GM21825 (cell line): ENCODE measurements around the gene POGZ.
"Not testable (repeated sequence)": the region's sequence is repeated elsewhere in the genome, so short reads cannot be mapped to it uniquely, and the experiment has no call there.

Experiments
- ATAC-seq: cut with Tn5 transposase; IDR thresholded peaks from one replicate; pipeline ENCODE4 v1.9.1; 2021; ENCODE audit warnings: mild to moderate bottlenecking, moderate library complexity; ENCODE audit not compliant: unreplicated experiment

POGZ gene

DNA sequence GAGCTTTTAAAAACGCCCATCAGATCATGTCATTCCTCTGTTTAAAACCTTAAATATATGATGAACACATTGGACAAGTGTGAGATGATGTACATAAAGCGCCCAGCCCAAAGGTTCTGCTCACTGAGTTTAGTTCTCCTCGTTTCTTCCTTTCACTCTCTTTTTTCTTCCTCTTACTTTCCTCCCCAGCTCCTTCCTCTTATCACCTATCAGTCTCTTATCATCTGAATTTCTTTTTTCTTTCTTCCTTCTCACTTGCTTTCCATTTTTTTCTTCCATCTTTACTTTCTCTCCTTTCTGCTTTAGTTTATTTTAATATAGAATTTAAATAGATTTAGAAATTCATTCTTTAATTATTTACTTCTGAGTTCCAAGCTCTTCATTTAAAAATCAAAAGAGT, 17.8 kb upstream of the POGZ start:
- ATAC-seq = no peak

DNA sequence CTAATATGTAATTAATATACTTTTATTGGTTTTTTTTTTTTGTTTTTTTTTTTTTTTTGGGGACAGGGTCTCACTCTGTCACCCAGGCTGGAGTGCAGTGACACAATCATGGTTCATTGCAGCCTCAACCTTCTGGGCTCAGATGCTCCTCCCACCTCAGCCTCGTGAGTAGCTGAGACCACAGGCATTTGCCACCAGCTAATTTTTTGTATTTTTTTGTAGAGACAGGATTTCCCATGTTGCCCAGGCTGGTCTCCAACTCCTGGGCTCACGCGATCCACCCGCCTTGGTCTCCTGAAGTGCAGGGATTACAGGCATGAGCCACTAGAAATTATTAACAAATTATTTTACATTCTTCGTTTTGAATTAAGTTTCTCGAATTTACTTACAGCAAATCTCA, 16.8 kb upstream of the POGZ start:
- ATAC-seq = no peak

- peak; percentile 70 for ATAC-seq
These were observed 15.9 kb upstream of the POGZ start for GRCh38 chr1:151475175-151475574.

- peak; percentile 8 for ATAC-seq
These were observed 15.5 kb upstream of the POGZ start for GRCh38 chr1:151474745-151475144.

- no peak for ATAC-seq
These were observed 13.8 kb upstream of the POGZ start for GRCh38 chr1:151472856-151473731.

DNA sequence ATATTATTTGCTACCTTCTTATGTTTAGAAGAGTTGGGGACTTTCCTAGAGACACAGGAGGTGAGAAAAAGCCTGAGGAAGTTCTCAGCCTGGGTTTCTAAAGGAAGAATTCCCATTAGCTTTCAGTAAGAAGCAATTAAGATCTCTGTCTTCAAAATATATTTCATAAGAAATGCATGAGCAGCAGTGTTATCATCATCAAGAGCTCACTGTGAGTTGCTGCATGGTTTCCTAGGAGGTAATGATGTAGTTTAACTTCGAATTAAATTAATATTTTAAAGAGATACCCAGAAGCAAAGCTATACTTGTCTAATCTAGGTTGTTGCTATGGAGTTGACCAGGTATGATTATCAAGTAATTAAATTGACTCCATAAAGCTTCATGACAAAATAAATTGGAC, 5.7 kb upstream of the POGZ start:
- no peak for ATAC-seq

DNA sequence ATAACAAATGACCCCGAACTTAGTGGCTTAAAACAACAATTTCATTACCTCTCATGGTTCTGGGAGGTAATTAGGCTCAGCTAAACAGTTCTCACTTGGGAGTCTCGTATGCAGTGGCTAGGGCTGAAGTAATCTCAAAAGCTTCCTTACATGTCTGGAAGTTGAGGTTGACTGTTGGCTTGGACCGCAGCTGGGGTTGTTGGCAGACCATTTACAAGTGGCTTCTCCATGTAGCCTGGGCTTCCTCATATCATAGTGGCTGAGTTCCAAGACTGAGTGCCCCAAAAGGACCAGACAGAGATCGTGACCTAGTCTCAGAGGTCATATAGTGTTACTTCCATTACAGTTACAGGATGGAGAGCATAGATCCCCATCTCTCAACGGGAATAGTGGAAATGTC, 2.4 kb upstream of the POGZ start:
- no peak for ATAC-seq

GRCh38 chr1:151458802-151459330, 428 bp downstream of the POGZ start:
- ATAC-seq = no peak

GRCh38 chr1:151457911-151458801, 1.1 kb downstream of the POGZ start:
- ATAC-seq = no peak

GRCh38 chr1:151455966-151456365, 3.3 kb downstream of the POGZ start:
- no peak for ATAC-seq

GRCh38 chr1:151455231-151455630, 4.1 kb downstream of the POGZ start:
- ATAC-seq = no peak

DNA sequence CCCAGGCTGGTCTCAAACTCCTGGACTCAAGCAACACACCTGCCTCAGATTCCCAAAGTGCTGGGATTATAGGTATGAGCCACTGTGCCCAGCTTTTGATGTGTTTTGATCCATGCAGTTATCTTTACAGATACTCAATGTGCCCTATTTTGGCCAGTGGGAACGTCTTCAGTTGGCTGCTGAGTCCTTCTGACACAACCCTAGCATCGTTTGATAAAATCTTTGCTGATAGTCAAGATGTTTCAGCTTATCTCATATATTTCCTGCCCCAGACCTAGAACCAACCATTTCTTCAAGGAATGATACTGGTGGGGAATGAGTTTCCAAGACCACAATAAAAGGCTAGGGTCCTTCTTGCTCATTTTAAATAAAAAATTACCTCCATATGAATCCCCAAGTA, 11.6 kb downstream of the POGZ start:
- ATAC-seq = no peak

GRCh38 chr1:151444783-151445177, 14.5 kb downstream of the POGZ start:
- no peak for ATAC-seq

- ATAC-seq = no peak
These were observed 15.2 kb downstream of the POGZ start for GRCh38 chr1:151443846-151444782.

GRCh38 chr1:151437396-151437795, 21.9 kb downstream of the POGZ start:
- ATAC-seq = not testable (repeated sequence)

GRCh38 chr1:151436985-151437384, 22.3 kb downstream of the POGZ start:
- ATAC-seq = no peak

GRCh38 chr1:151435174-151435573, 24.1 kb downstream of the POGZ start:
- ATAC-seq = no peak

DNA sequence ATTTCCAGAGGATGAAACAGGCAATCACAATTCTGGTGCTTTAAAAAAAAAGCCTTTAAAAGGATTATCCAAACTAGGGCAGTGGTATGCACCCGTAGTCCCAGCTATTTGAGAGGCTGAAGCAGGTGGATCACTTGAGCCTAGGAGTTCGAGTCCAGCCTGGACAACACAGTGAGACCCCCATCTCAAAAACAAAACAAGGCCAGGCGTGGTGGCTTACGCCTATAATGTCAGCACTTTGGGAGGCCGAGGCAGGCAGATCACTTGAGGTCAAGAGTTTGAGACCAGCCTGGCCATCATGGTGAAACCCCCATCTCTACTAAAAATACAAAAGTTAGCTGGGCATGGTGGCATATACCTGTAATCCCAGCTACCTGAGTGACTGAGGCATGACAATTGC, 25.5 kb downstream of the POGZ start:
- not testable (repeated sequence) for ATAC-seq

- no peak for ATAC-seq
These were observed 31.2 kb downstream of the POGZ start for GRCh38 chr1:151428068-151428467.

GRCh38 chr1:151425103-151425502, 34.2 kb downstream of the POGZ start:
- ATAC-seq = no peak

DNA sequence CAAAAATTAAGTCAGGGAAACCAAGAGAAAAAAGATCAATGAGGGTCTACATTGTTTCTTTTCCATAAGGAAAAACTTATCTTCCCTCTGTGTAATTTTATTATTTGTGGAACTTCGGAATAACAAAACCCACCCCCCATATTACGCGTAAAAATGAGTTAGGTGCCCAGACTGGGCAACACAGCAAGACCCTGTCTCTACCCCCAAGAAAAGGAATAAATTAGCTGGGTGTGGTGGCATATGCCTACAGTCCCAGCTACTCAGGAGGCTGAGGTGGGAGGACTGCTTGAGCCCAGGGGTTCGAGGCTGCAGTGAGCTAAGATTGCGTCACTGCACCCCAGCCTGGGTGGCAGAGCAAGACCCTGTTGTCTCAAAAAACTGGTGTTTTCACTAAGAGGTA, 39.5 kb downstream of the POGZ start:
- no peak for ATAC-seq
